Vagina (tissue), 2 donors: Measurements from ENCODE around the gene RPL18. TPM values are rescaled to one million over a fixed set of nuclear protein-coding genes. Genes with fewer than 3 reads are reported as not detected.

Experiments used
- DNase-seq, 2 donors: peaks; one replicate each; pipeline ENCODE4 v3.0.0-alpha.2; 2017; ENCODE audit errors: extremely low spot score in 2 of 2
- H3K27ac ChIP-seq: fragments of 200-600 bp; sonication (generic); one replicate; pipeline ENCODE4 v1.5.1; 2019
- H3K27me3 ChIP-seq: fragments of 200-600 bp; sonication (generic); one replicate; pipeline ENCODE4 v1.5.1; 2019
- H3K36me3 ChIP-seq, 2 donors: fragments of 200-600 bp; sonication (generic); one replicate each; pipeline ENCODE4 v1.5.1; 2017 to 2019
- H3K4me1 ChIP-seq: fragments of 200-600 bp; sonication (generic); one replicate; pipeline ENCODE4 v1.5.1; 2019
- H3K4me3 ChIP-seq, 2 donors: fragments of 200-600 bp; sonication (generic); 1 replicate in 1 of 2; 2 replicates in 1 of 2; pipeline ENCODE4 v1.5.1; 2016 to 2019
- H3K9me3 ChIP-seq: fragments of 200-600 bp; sonication (generic); one replicate; pipeline ENCODE4 v1.5.1; 2019
- POLR2A ChIP-seq, 2 donors: fragments of 450-650 bp; IDR thresholded peaks; one replicate each; pipeline ENCODE4 v1.6.1; 2017; ENCODE audit warnings: antibody characterized with exemption in 2 of 2, mild to moderate bottlenecking in 2 of 2, moderate library complexity in 2 of 2
- POLR2AphosphoS5 ChIP-seq, 2 donors: sonication (generic); formaldehyde crosslinking; IDR thresholded peaks; one replicate each; pipeline ENCODE4 v1.9.0; 2017; ENCODE audit warnings: antibody characterized with exemption in 2 of 2, mild to moderate bottlenecking in 2 of 2, low read depth in 1 of 2; ENCODE audit not compliant: insufficient read depth in 1 of 2
- intact Hi-C: fragments of 100-400 bp; cut with DNase I; formaldehyde crosslinking; loops from one replicate; pipeline ENCODE4 v1.15.1; 2023
- total RNA-seq: library from RNA; depleted of rRNA; stranded (reverse); fragments of >200 nt; gene quantifications from one replicate; pipeline ENCODE4 v1.2.3, GENCODE V29; 2016
- TF ChIP-seq, protein P1 (sequence below), 3 experiments: fragments of 450-650 bp in 2 of 3; fragments of 200-600 bp in 1 of 3; sonication (generic) in 1 of 3; IDR thresholded peaks; one replicate each; pipeline ENCODE4 v1.5.1; 2017 to 2019; ENCODE audit warnings: antibody characterized with exemption in 3 of 3, mild to moderate bottlenecking in 2 of 3, moderate library complexity in 2 of 3

Gene RPL18
- total RNA-seq, 1 donor from 2014 or later, result 2,346 TPM

DNA sequence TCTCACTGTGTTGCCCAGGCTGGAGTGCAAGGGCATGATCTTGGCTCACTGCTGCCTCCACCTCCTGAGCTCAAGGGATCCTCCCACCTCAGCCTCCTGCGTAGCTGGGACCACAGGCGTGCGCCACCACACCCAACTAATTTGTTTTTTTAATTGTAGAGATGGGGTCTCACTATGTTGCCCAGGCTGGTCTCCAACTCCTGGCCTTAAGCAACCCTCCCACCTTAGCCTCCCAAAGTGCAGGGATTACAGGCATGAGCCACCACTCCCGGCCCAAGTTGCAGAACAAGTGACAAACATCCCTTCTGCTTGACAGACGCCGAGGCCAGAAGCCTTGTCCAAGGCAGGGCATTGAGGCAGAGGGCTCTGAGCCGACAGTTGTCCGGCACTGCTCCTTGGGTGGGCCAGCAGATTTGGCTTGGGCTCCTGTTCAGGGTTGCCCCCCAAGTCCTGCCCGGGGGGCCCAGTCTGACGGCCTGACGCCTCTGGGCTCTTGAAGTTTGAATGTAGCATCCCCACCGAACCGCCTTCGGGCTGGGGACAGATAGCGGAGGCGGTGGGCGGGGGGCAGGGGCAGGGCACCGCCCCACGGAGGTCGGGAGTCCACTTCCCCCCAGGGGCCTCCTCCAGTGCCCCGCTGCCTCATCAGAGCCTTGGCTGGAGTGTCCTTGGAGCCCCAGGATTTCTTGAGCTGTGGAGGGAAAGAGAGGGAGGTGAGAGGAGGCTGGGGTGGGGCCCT, 18.1 kb downstream of the RPL18 start:
- TF ChIP-seq, protein P1, sequence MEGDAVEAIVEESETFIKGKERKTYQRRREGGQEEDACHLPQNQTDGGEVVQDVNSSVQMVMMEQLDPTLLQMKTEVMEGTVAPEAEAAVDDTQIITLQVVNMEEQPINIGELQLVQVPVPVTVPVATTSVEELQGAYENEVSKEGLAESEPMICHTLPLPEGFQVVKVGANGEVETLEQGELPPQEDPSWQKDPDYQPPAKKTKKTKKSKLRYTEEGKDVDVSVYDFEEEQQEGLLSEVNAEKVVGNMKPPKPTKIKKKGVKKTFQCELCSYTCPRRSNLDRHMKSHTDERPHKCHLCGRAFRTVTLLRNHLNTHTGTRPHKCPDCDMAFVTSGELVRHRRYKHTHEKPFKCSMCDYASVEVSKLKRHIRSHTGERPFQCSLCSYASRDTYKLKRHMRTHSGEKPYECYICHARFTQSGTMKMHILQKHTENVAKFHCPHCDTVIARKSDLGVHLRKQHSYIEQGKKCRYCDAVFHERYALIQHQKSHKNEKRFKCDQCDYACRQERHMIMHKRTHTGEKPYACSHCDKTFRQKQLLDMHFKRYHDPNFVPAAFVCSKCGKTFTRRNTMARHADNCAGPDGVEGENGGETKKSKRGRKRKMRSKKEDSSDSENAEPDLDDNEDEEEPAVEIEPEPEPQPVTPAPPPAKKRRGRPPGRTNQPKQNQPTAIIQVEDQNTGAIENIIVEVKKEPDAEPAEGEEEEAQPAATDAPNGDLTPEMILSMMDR (IDR thresholded peaks at IDR 0.05), result no peak
- TF ChIP-seq POLR2AphosphoS5 (IDR thresholded peaks at IDR 0.05; ENCODE audit: insufficient read depth in 1 of 2, low read depth in 1 of 2), result no peak
- no peak for TF ChIP-seq POLR2A (IDR thresholded peaks at IDR 0.05)
- H3K4me3 ChIP-seq, result no peak overlapping the region

DNA sequence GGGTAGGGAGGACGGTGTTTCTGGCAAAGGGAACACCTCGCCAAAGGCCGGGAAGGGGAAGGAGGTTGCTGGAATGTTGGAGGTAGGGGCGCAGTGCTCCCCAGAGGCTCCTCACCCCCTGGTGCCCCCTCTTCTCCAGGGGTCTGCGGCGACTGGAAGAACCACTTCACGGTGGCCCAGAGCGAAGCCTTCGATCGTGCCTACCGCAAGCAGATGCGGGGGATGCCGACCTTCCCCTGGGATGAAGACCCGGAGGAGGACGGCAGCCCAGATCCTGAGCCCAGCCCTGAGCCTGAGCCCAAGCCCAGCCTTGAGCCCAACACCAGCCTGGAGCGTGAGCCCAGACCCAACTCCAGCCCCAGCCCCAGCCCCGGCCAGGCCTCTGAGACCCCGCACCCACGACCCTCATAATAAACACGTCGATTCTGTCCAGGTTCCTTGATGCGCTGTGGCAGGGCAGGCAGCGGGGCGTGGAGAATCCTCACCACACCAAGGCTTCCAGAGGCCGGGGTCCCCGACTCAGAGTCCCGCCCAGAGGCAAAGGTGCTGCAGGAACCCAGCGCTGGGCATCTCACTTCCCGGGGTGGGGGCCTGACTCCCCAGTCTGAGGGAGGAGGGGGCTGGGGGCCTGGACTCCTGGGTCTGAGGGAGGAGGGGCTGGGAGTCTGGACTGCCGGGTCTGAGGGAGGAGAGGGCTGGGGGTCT, 19.8 kb downstream of the RPL18 start:
- H3K27me3 ChIP-seq, result no peaks in the 10 kb centered on the region
- no peak overlapping the region for H3K4me3 ChIP-seq
- no peak overlapping the region for H3K27ac ChIP-seq
- intact Hi-C loops, result no loop called here
- DNase-seq, result no peak
- no peaks in the 10 kb centered on the region for H3K9me3 ChIP-seq
- H3K4me1 ChIP-seq, result no peaks in the 10 kb centered on the region
- no peaks in the 10 kb centered on the region for H3K36me3 ChIP-seq
- TF ChIP-seq POLR2A (IDR thresholded peaks at IDR 0.05) (no peak), POLR2AphosphoS5 (IDR thresholded peaks at IDR 0.05; ENCODE audit: insufficient read depth in 1 of 2, low read depth in 1 of 2) (no peak)
- TF ChIP-seq, protein P1 (IDR thresholded peaks at IDR 0.05), result no peak

More for the DNA sequence above, 18.1 kb downstream of the RPL18 start:
- Histone ChIP-seq H3K36me3 (no peaks in the 10 kb centered on the region), H3K27ac (no peak overlapping the region), H3K4me1 (no peaks in the 10 kb centered on the region), H3K27me3 (no peaks in the 10 kb centered on the region), H3K9me3 (no peaks in the 10 kb centered on the region)
- no peak for DNase-seq
- intact Hi-C loops, result no loop called here

DNA sequence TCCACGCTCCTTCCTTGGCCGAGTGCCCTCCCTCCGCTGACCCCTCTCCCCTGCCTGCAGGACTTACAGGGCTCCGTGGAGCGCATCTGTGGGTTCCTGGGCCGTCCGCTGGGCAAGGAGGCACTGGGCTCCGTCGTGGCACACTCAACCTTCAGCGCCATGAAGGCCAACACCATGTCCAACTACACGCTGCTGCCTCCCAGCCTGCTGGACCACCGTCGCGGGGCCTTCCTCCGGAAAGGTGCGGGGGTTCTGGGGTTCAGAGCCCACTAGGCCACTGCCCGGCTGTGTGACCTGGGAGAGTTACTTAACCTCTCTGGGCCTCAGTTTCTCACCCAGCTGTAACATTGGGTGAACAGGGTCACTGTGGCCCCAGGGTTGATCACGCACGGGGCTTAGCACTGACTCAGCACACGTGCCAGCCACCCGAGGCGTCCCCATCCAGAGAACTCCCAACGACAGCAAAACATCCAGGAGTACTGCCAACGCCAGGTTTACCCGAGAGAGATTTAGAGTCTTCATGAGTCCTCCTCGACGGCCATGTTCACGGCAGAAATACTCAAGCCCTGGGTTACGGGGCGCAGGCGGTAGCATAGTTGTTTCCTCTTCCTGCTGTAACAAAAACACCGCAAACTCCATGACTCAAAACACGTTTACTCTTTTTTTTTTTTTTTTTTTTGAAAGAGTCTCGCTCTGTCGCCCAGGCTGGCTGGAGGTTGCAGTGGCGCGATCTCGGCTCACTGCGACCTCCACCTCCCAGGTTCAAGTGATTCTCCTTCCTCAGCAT, 22.1 kb downstream of the RPL18 start:
- Histone ChIP-seq H3K27me3 (no peaks in the 10 kb centered on the region), H3K27ac (no peak overlapping the region), H3K9me3 (no peaks in the 10 kb centered on the region), H3K4me3 (no peak overlapping the region), H3K36me3 (no peaks in the 10 kb centered on the region), H3K4me1 (no peaks in the 10 kb centered on the region)
- no peak for DNase-seq
- intact Hi-C loops, result no loop called here
- TF ChIP-seq, protein P1 (IDR thresholded peaks at IDR 0.05), result no peak
- TF ChIP-seq POLR2A (IDR thresholded peaks at IDR 0.05), result no peak
- no peak for TF ChIP-seq POLR2AphosphoS5 (IDR thresholded peaks at IDR 0.05; ENCODE audit: insufficient read depth in 1 of 2, low read depth in 1 of 2)

DNA sequence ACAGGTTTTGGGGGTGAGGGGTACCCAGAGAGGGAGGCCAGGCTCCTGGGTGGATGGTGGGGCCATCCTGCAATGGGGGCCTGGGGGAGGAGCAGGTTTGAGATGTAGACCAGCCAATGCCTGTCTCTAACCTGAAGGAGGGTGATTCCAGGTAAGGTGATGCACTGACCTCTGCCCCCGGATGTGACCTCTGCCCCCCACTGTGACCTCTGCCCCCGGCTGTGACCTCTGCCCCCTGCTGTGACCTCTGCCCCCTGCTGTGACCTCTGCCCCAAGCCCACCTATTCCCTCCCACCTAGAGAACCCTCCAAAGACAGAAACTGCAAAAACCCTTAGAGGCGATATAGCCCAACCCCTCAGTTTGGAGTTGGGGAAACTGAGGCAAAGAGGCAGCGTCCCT, 22.7 kb downstream of the RPL18 start:
- intact Hi-C loops, result no loop called here
- no peaks in the 10 kb centered on the region for H3K27me3 ChIP-seq
- H3K27ac ChIP-seq, result no peak overlapping the region
- TF ChIP-seq POLR2A (IDR thresholded peaks at IDR 0.05) (no peak), POLR2AphosphoS5 (IDR thresholded peaks at IDR 0.05; ENCODE audit: insufficient read depth in 1 of 2, low read depth in 1 of 2) (no peak)
- TF ChIP-seq, protein P1 (IDR thresholded peaks at IDR 0.05), result no peak
- H3K4me3 ChIP-seq, result no peak overlapping the region
- H3K36me3 ChIP-seq, result no peaks in the 10 kb centered on the region
- no peak for DNase-seq
- H3K9me3 ChIP-seq, result no peaks in the 10 kb centered on the region
- no peaks in the 10 kb centered on the region for H3K4me1 ChIP-seq
